SK-N-SH (cell line): Measurements from ENCODE around the gene PIP5KL1. TPM values are rescaled to one million over a fixed set of nuclear protein-coding genes. Genes with fewer than 3 reads are reported as not detected.

ENCODE experiments used
- CTCF ChIA-PET: fragments of 300-600, 350-600 bp; formaldehyde crosslinking; extraction: SDS; loops from one replicate; lab custom pipeline; 2021; lab: Yijun Ruan, JAX
- POLR2A ChIA-PET: fragments of 350-600 bp; sonication (Branson Sonifier 250); formaldehyde crosslinking; extraction: SDS; loops from one replicate; lab custom pipeline; 2020; ENCODE audit warnings: antibody characterized with exemption, inconsistent platforms; lab: Yijun Ruan, JAX
- DNase-seq: peaks from one replicate; pipeline ENCODE4 v3.0.0; 2012
- H2AFZ ChIP-seq: fragments of 200-600 bp; sonication (generic); 2 replicates; pipeline ENCODE4 v1.8.1; 2016; ENCODE audit warnings: antibody characterized with exemption, mild to moderate bottlenecking, low read depth
- H3F3A ChIP-seq: fragments of 200-600 bp; sonication (generic); replicated peaks from 2 replicates; pipeline ENCODE3; 2016; ENCODE audit warnings: antibody characterized with exemption, mild to moderate bottlenecking; ENCODE audit not compliant: insufficient read depth
- H3K27ac ChIP-seq, 2 experiments: fragments of 200-500 bp in 1 of 2; fragments of 200-600 bp in 1 of 2; sonication (Bioruptor generic) in 1 of 2; sonication (generic), shearing (Covaris generic) in 1 of 2; 2 replicates each; pipeline versions ENCODE4 v1.5.1 to v1.6.1; 2014 to 2016; ENCODE audit warnings: low read depth in 2 of 2, inconsistent platforms in 1 of 2, low read length in 1 of 2, mild to moderate bottlenecking in 1 of 2, mixed read lengths in 1 of 2
- H3K27me3 ChIP-seq: fragments of 200-600 bp; sonication (generic), shearing (Covaris generic); 2 replicates; pipeline ENCODE4 v1.6.1; 2016; ENCODE audit warnings: mixed run types; ENCODE audit not compliant: insufficient read depth
- H3K36me3 ChIP-seq, 2 experiments: fragments of 200-500 bp in 1 of 2; fragments of 200-600 bp in 1 of 2; sonication (Bioruptor generic) in 1 of 2; sonication (generic) in 1 of 2; replicated peaks in 1 of 2; 2 replicates each; pipeline versions ENCODE3 to v1.5.1; 2014 to 2016; ENCODE audit warnings: low read length in 1 of 2, mild to moderate bottlenecking in 1 of 2; ENCODE audit not compliant: insufficient read depth in 2 of 2, control insufficient read depth in 1 of 2
- H3K4me1 ChIP-seq, 2 experiments: fragments of 200-500 bp in 1 of 2; fragments of 200-600 bp in 1 of 2; sonication (Bioruptor generic) in 1 of 2; sonication (generic), shearing (Covaris generic) in 1 of 2; 2 replicates each; pipeline versions ENCODE4 v1.5.1 to v1.6.1; 2014 to 2016; ENCODE audit warnings: low read depth in 1 of 2, low read length in 1 of 2, mixed run types in 1 of 2; ENCODE audit not compliant: insufficient read depth in 2 of 2, control insufficient read depth in 1 of 2
- H3K4me2 ChIP-seq: fragments of 200-600 bp; sonication (generic), shearing (Covaris generic); 2 replicates; pipeline ENCODE4 v1.6.1; 2017; ENCODE audit warnings: mixed run types
- H3K4me3 ChIP-seq, 2 experiments: fragments of 200-500 bp in 1 of 2; fragments of 200-600 bp in 1 of 2; sonication (Bioruptor generic) in 1 of 2; sonication (generic), shearing (Covaris generic) in 1 of 2; 2 replicates each; pipeline versions ENCODE4 v1.5.1 to v1.8.1; 2014 to 2016; ENCODE audit warnings: low read depth in 2 of 2, inconsistent platforms in 1 of 2, low read length in 1 of 2, mild to moderate bottlenecking in 1 of 2, mixed read lengths in 1 of 2, moderate library complexity in 1 of 2
- H3K79me2 ChIP-seq: fragments of 200-600 bp; sonication (generic); 2 replicates; pipeline ENCODE4 v1.8.1; 2017; ENCODE audit warnings: mild to moderate bottlenecking; ENCODE audit not compliant: insufficient read depth
- H3K9ac ChIP-seq: fragments of 200-600 bp; sonication (generic); 2 replicates; pipeline ENCODE4 v1.6.1; 2017; ENCODE audit warnings: mixed run types
- H3K9me2 ChIP-seq: fragments of 200-600 bp; sonication (generic); 2 replicates; pipeline ENCODE4 v1.6.1; 2017; ENCODE audit warnings: mixed run types
- H3K9me3 ChIP-seq: fragments of 200-600 bp; sonication (generic); 2 replicates; pipeline ENCODE4 v1.6.1; 2017; ENCODE audit warnings: mixed run types, mild to moderate bottlenecking, moderate library complexity
- H4K20me1 ChIP-seq: fragments of 200-600 bp; sonication (generic); 2 replicates; pipeline ENCODE4 v1.6.1; 2017; ENCODE audit warnings: mild to moderate bottlenecking, mixed run types; ENCODE audit not compliant: insufficient read depth
- CTCF ChIP-seq: fragments of 200-600 bp; sonication (generic); IDR thresholded peaks from 2 replicates; pipeline ENCODE4 v1.6.1; 2017; ENCODE audit warnings: antibody characterized with exemption, mild to moderate bottlenecking, moderate library complexity
- ELF1 ChIP-seq: IDR thresholded peaks from 2 replicates; pipeline ENCODE4 v1.4.0; 2012
- FOSL2 ChIP-seq: IDR thresholded peaks from 2 replicates; pipeline ENCODE4 v1.4.0; 2012; ENCODE audit warnings: low read depth, mild to moderate bottlenecking, moderate library complexity, borderline replicate concordance
- GATA2 ChIP-seq: sonication (generic); formaldehyde crosslinking; IDR thresholded peaks from 2 replicates; pipeline ENCODE4 v1.5.0; 2020; ENCODE audit warnings: mild to moderate bottlenecking, missing genetic modification reagents
- MAX ChIP-seq: IDR thresholded peaks from 2 replicates; pipeline ENCODE4 v1.4.0; 2012; ENCODE audit warnings: low read depth
- MEF2A ChIP-seq: IDR thresholded peaks from 2 replicates; pipeline ENCODE4 v1.4.0; 2012; ENCODE audit warnings: low read depth, borderline replicate concordance
- MXI1 ChIP-seq: IDR thresholded peaks from 2 replicates; pipeline ENCODE4 v1.6.1; 2012; ENCODE audit warnings: mild to moderate bottlenecking, low read depth, low read length, improper control_type of control experiment
- NFIC ChIP-seq: IDR thresholded peaks from 2 replicates; pipeline ENCODE4 v1.4.0; 2012; ENCODE audit warnings: borderline replicate concordance
- POLR2AphosphoS5 ChIP-seq: IDR thresholded peaks from 2 replicates; pipeline ENCODE4 v1.6.1; 2012; ENCODE audit warnings: low read depth, low read length
- RAD21 ChIP-seq: IDR thresholded peaks from 2 replicates; pipeline ENCODE4 v1.6.1; 2012; ENCODE audit warnings: mild to moderate bottlenecking, low read length
- RCOR1 ChIP-seq: fragments of 150-350 bp; IDR thresholded peaks from 2 replicates; pipeline ENCODE4 v1.6.1; 2017; ENCODE audit warnings: antibody characterized with exemption, low read length
- SIN3A ChIP-seq: IDR thresholded peaks from 2 replicates; pipeline ENCODE4 v1.6.1; 2012; ENCODE audit warnings: low read depth, mild to moderate bottlenecking, low read length, moderate library complexity, borderline replicate concordance
- SMC3 ChIP-seq: IDR thresholded peaks from 2 replicates; pipeline ENCODE4 v1.6.1; 2012; ENCODE audit warnings: low read depth, low read length, improper control_type of control experiment
- TAF1 ChIP-seq: IDR thresholded peaks from 2 replicates; pipeline ENCODE4 v1.6.1; 2012; ENCODE audit warnings: low read depth, mild to moderate bottlenecking, low read length, moderate library complexity, borderline replicate concordance
- ZBTB33 ChIP-seq: IDR thresholded peaks from 2 replicates; pipeline ENCODE4 v1.4.0; 2012; ENCODE audit warnings: low read depth, borderline replicate concordance
- WGBS: methylation state at CpG from one replicate; pipeline ENCODE4 v1.1.6; 2017; ENCODE audit warnings: low lambda C conversion rate; 5-methylcytosine and 5-hydroxymethylcytosine counted together
- polyA plus RNA-seq, 3 experiments: library from polyadenylated mRNA; depleted of rRNA; stranded (reverse); fragments of >200 nt; gene quantifications; 2 replicates each; pipeline ENCODE4 v1.2.3, GENCODE V29; 2012

Gene PIP5KL1
- polyA plus RNA-seq, 1 of the 3 experiments (the other 2 are of a cell fraction): 4.0 TPM

GRCh38 chr9:127871531-127871930, 59.0 kb downstream of the PIP5KL1 start:
- Histone ChIP-seq H3K4me3 (no peak overlapping the region), H3F3A (no peaks in the 10 kb centered on the region), H3K4me2 (no peak overlapping the region), H3K27me3 (no peaks in the 10 kb centered on the region), H4K20me1 (no peaks in the 10 kb centered on the region), H3K36me3 (peaks cover 0 to 12% of the 10 kb centered on the region in 2 experiments), H3K27ac (no peak overlapping the region), H3K4me1 (peaks cover 0 to 24% of the 10 kb centered on the region in 2 experiments; a peak in 1 of 4 replicates)
- POLR2A ChIA-PET: interaction anchor here (0.6 kb wide), 1 partner anchor 46 kb away, joined by 6 read pairs; the partner anchor contains the start of gene ST6GALNAC4
- 91% methylated on average over 9 of the region's 9 CpGs for WGBS
- CTCF ChIA-PET: interaction anchor here (0.7 to 10.6 kb wide), 9 partner anchors 15 to 143 kb away, joined by 3 to 116 read pairs (median 20); partner anchors contain the start of genes CDK9, ENG, FPGS and TOR2A
- TF ChIP-seq NFIC (no peak), CTCF (no peak), TAF1 (no peak), FOSL2 (no peak), POLR2AphosphoS5 (no peak), MAX (no peak), RAD21 (no peak)
- TF ChIP-seq, all 33 proteins: peak for 0
- DNase-seq: no peak
- H3K9ac ChIP-seq: no peak overlapping the region
- H2AFZ ChIP-seq: no peak overlapping the region
- H3K79me2 ChIP-seq: peaks cover 7% of the 10 kb centered on the region; the same call in 1 of the 2 replicates
- no peaks in the 10 kb centered on the region for H3K9me3 ChIP-seq
- H3K9me2 ChIP-seq: no peaks in the 10 kb centered on the region

GRCh38 chr9:127870887-127871286, 59.7 kb downstream of the PIP5KL1 start:
- TF ChIP-seq FOSL2: no peak
- no peak for TF ChIP-seq MXI1
- no peak for TF ChIP-seq SMC3
- no peak for TF ChIP-seq RCOR1
- no peak for TF ChIP-seq ELF1
- no peak for TF ChIP-seq MAX
- no peak for TF ChIP-seq TAF1
- no peak for TF ChIP-seq GATA2 (CRISPR knock-in tag)
- TF ChIP-seq MEF2A: no peak
- TF ChIP-seq SIN3A: no peak
- TF ChIP-seq ZBTB33: no peak
- Histone ChIP-seq H4K20me1 (no peaks in the 10 kb centered on the region), H3K9ac (no peak overlapping the region), H3K4me1 (peaks cover 0 to 18% of the 10 kb centered on the region in 2 experiments; a peak in 1 of 4 replicates), H3K79me2 (peaks cover 3% of the 10 kb centered on the region; the same call in 1 of the 2 replicates), H3K27ac (no peak overlapping the region), H3F3A (no peaks in the 10 kb centered on the region), H3K4me3 (no peak overlapping the region), H3K36me3 (peaks cover 0 to 12% of the 10 kb centered on the region in 2 experiments), H3K27me3 (no peaks in the 10 kb centered on the region), H3K4me2 (no peak overlapping the region), H2AFZ (no peak overlapping the region), H3K9me2 (no peaks in the 10 kb centered on the region), H3K9me3 (no peaks in the 10 kb centered on the region)
- POLR2A ChIA-PET: interaction anchor here (0.6 to 2.0 kb wide), 2 partner anchors 46 to 136 kb away, joined by 6 to 9 read pairs; partner anchors contain the start of genes ST6GALNAC4 and TOR2A
- CTCF ChIA-PET: interaction anchor here (0.6 to 10.6 kb wide), 19 partner anchors 8 to 367 kb away, joined by 3 to 116 read pairs (median 13); partner anchors contain the start of genes CDK9, ENG and TOR2A
- WGBS: 79% methylated on average over 8 of the region's 12 CpGs
- DNase-seq: no peak
